Duodenal mucosa (tissue), 2 donors: ENCODE data around the gene CCL28.
A peak's percentile ranks its signal among the peaks of the same experiment; 100 is the strongest.
"Not testable (repeated sequence)": the region's sequence is repeated elsewhere in the genome, so short reads cannot be mapped to it uniquely, and the experiment has no call there.

Experiments used
- H3K27ac ChIP-seq: one replicate; pipeline ENCODE4 v1.7.0; 2013; ENCODE audit warnings: low read depth, low read length
- H3K27me3 ChIP-seq, 2 donors: one replicate each; pipeline ENCODE4 v1.7.0; 2013; ENCODE audit warnings: low read length in 2 of 2, control low read depth in 1 of 2; ENCODE audit not compliant: insufficient read depth in 2 of 2, control insufficient read depth in 1 of 2
- H3K36me3 ChIP-seq, 2 donors: one replicate each; pipeline ENCODE4 v1.7.0; 2013; ENCODE audit warnings: low read length in 2 of 2, control low read depth in 1 of 2; ENCODE audit not compliant: insufficient read depth in 2 of 2, control insufficient read depth in 1 of 2
- H3K4me1 ChIP-seq, 2 donors: one replicate each; pipeline ENCODE4 v1.7.0; 2013; ENCODE audit warnings: low read length in 2 of 2, control low read depth in 1 of 2; ENCODE audit not compliant: insufficient read depth in 2 of 2, control insufficient read depth in 1 of 2
- H3K4me3 ChIP-seq, 2 donors: one replicate each; pipeline ENCODE4 v1.7.0; 2013; ENCODE audit warnings: low read length in 2 of 2, low read depth in 1 of 2
- H3K9ac ChIP-seq, 2 donors: one replicate each; pipeline ENCODE4 v1.7.0; 2013; ENCODE audit warnings: low read length in 2 of 2, low read depth in 1 of 2
- H3K9me3 ChIP-seq, 2 donors: one replicate each; pipeline ENCODE4 v1.7.0; 2013; ENCODE audit warnings: low read length in 2 of 2, control low read depth in 1 of 2; ENCODE audit not compliant: control insufficient read depth in 1 of 2

Gene CCL28

GRCh38 chr5:43411495-43411894, 696 bp downstream of the CCL28 start:
- H3K4me1 ChIP-seq = peaks cover 11 to 12% of the 10 kb centered on the region in 2 donors
- peak overlapping the region; percentile 70 for H3K27ac ChIP-seq
- no peaks in the 10 kb centered on the region for H3K36me3 ChIP-seq
- no peaks in the 10 kb centered on the region for H3K9me3 ChIP-seq
- H3K27me3 ChIP-seq = no peaks in the 10 kb centered on the region
- H3K9ac ChIP-seq = peak overlapping the region; percentile 49 to 67
- peak overlapping the region; percentile 63 to 67 for H3K4me3 ChIP-seq

- Histone ChIP-seq H3K36me3 (no peaks in the 10 kb centered on the region), H3K9me3 (no peaks in the 10 kb centered on the region), H3K4me1 (peaks cover 8 to 11% of the 10 kb centered on the region in 2 donors), H3K4me3 (peak overlapping the region; percentile 63 to 67), H3K27me3 (no peaks in the 10 kb centered on the region), H3K9ac (peak overlapping the region; percentile 21 to 67), H3K27ac (peak overlapping the region; percentile 70)
These were observed 1.8 kb downstream of the CCL28 start for GRCh38 chr5:43410414-43410813.

- no peaks in the 10 kb centered on the region for H3K9me3 ChIP-seq
- H3K4me1 ChIP-seq = peaks cover 8 to 11% of the 10 kb centered on the region in 2 donors
- H3K36me3 ChIP-seq = no peaks in the 10 kb centered on the region
- H3K9ac ChIP-seq = peak overlapping the region in 1 of 2 donors; percentile 67
- H3K4me3 ChIP-seq = peak overlapping the region; percentile 63 to 67
- H3K27ac ChIP-seq = peak overlapping the region; percentile 70
- no peaks in the 10 kb centered on the region for H3K27me3 ChIP-seq
These were observed 2.4 kb downstream of the CCL28 start for GRCh38 chr5:43409809-43410271.

GRCh38 chr5:43402524-43403066, 9.6 kb downstream of the CCL28 start:
- not testable (repeated sequence) for H3K4me1 ChIP-seq, H3K36me3 ChIP-seq, H3K27me3 ChIP-seq, H3K27ac ChIP-seq, H3K9ac ChIP-seq, H3K4me3 ChIP-seq, H3K9me3 ChIP-seq

- H3K9ac ChIP-seq = no peak overlapping the region
- H3K36me3 ChIP-seq = peaks cover 0 to 3% of the 10 kb centered on the region in 2 donors
- no peak overlapping the region for H3K4me3 ChIP-seq
- no peaks in the 10 kb centered on the region for H3K27me3 ChIP-seq
- no peaks in the 10 kb centered on the region for H3K9me3 ChIP-seq
- no peak overlapping the region for H3K27ac ChIP-seq
- H3K4me1 ChIP-seq = peaks cover 0 to 9% of the 10 kb centered on the region in 2 donors
These were observed 10.4 kb downstream of the CCL28 start for GRCh38 chr5:43401827-43402226.

GRCh38 chr5:43400082-43400481, 12.1 kb downstream of the CCL28 start:
- peaks cover 0 to 11% of the 10 kb centered on the region in 2 donors for H3K4me1 ChIP-seq
- H3K27ac ChIP-seq = no peak overlapping the region
- H3K9ac ChIP-seq = no peak overlapping the region
- no peaks in the 10 kb centered on the region for H3K9me3 ChIP-seq
- H3K27me3 ChIP-seq = no peaks in the 10 kb centered on the region
- peaks cover 0 to 3% of the 10 kb centered on the region in 2 donors for H3K36me3 ChIP-seq
- no peak overlapping the region for H3K4me3 ChIP-seq

GRCh38 chr5:43396762-43397304, 15.4 kb downstream of the CCL28 start:
- Histone ChIP-seq H3K4me1 (peaks cover 0 to 11% of the 10 kb centered on the region in 2 donors), H3K27me3 (no peaks in the 10 kb centered on the region), H3K36me3 (peaks cover 0 to 2% of the 10 kb centered on the region in 2 donors), H3K9ac (peak overlapping the region; percentile 61 to 67), H3K4me3 (peak overlapping the region; percentile 76 to 84), H3K27ac (no peak overlapping the region), H3K9me3 (no peaks in the 10 kb centered on the region)

GRCh38 chr5:43390471-43390870, 21.7 kb downstream of the CCL28 start:
- H3K4me3 ChIP-seq = no peak overlapping the region
- H3K36me3 ChIP-seq = peaks cover 3 to 18% of the 10 kb centered on the region in 2 donors
- H3K9ac ChIP-seq = no peak overlapping the region
- H3K27me3 ChIP-seq = no peaks in the 10 kb centered on the region
- H3K4me1 ChIP-seq = no peaks in the 10 kb centered on the region
- no peak overlapping the region for H3K27ac ChIP-seq
- no peaks in the 10 kb centered on the region for H3K9me3 ChIP-seq

- H3K9me3 ChIP-seq = no peaks in the 10 kb centered on the region
- H3K4me3 ChIP-seq = no peak overlapping the region
- H3K4me1 ChIP-seq = no peaks in the 10 kb centered on the region
- peaks cover 3 to 18% of the 10 kb centered on the region in 2 donors for H3K36me3 ChIP-seq
- H3K27ac ChIP-seq = no peak overlapping the region
- H3K27me3 ChIP-seq = no peaks in the 10 kb centered on the region
- no peak overlapping the region for H3K9ac ChIP-seq
These were observed 22.4 kb downstream of the CCL28 start for GRCh38 chr5:43389679-43390329.

- H3K9ac ChIP-seq = no peak overlapping the region
- H3K27ac ChIP-seq = no peak overlapping the region
- no peaks in the 10 kb centered on the region for H3K27me3 ChIP-seq
- peaks cover 7 to 27% of the 10 kb centered on the region in 2 donors for H3K36me3 ChIP-seq
- H3K9me3 ChIP-seq = no peaks in the 10 kb centered on the region
- H3K4me1 ChIP-seq = no peaks in the 10 kb centered on the region
- H3K4me3 ChIP-seq = no peak overlapping the region
These were observed 25.2 kb downstream of the CCL28 start for GRCh38 chr5:43386960-43387362.
